Endothelial cell of umbilical vein (primary cell): ENCODE results near the gene NEDD4L.

Experiments
- EZH2 ChIP-seq: IDR thresholded peaks from 2 replicates; pipeline ENCODE4 v1.6.1; 2012; ENCODE audit warnings: borderline replicate concordance, low read depth, mild to moderate bottlenecking, moderate library complexity, low read length, inconsistent platforms; ENCODE audit not compliant: severe bottlenecking
- JUN ChIP-seq: IDR thresholded peaks from 2 replicates; pipeline ENCODE4 v1.6.1; 2011; ENCODE audit warnings: borderline replicate concordance, low read depth; ENCODE audit not compliant: insufficient read length, insufficient read depth
- MYC ChIP-seq: IDR thresholded peaks from one replicate; pipeline ENCODE4 v1.6.1; 2011; ENCODE audit warnings: mild to moderate bottlenecking, low read depth, low read length
- POLR2A ChIP-seq: IDR thresholded peaks from 2 replicates; pipeline ENCODE4 v1.6.1; 2012; ENCODE audit warnings: low read depth, mild to moderate bottlenecking, control low read depth, low read length
- POLR2AphosphoS5 ChIP-seq: IDR thresholded peaks from 2 replicates; pipeline ENCODE4 v1.6.1; 2012; ENCODE audit warnings: low read depth, mild to moderate bottlenecking, control low read depth, low read length, moderate library complexity; ENCODE audit not compliant: insufficient read depth
- TF ChIP-seq, protein P1 (sequence below), 2 donors: IDR thresholded peaks; 1 replicate in 1 of 2; 2 replicates in 1 of 2; pipeline ENCODE4 v1.5.1; 2011; ENCODE audit warnings: low read length in 2 of 2, mild to moderate bottlenecking in 2 of 2, moderate library complexity in 2 of 2, control low read depth in 1 of 2, inconsistent platforms in 1 of 2, low read depth in 1 of 2; ENCODE audit not compliant: insufficient read depth in 1 of 2; ENCODE audit errors: extremely low read depth in 1 of 2

DNA sequence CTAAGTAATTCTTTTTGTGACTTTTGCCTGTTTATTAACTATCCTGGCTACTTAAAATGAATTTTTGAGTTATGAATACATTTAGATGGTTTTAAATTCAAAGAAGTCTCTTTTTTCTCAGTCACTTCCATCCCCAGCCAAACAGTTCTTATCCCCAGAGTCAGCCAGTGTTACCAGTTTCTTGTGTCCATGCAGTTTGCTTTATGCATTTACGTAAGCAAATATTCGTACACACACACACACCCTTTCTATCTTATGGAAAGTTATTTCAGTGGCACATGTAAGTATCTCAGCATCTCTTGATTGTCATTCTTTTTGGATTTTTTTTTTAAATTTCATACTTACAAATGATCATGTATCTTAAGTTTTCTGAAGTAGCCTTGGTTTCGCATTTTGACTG is 113.2 kb downstream of the NEDD4L start:
- TF ChIP-seq, protein P1, sequence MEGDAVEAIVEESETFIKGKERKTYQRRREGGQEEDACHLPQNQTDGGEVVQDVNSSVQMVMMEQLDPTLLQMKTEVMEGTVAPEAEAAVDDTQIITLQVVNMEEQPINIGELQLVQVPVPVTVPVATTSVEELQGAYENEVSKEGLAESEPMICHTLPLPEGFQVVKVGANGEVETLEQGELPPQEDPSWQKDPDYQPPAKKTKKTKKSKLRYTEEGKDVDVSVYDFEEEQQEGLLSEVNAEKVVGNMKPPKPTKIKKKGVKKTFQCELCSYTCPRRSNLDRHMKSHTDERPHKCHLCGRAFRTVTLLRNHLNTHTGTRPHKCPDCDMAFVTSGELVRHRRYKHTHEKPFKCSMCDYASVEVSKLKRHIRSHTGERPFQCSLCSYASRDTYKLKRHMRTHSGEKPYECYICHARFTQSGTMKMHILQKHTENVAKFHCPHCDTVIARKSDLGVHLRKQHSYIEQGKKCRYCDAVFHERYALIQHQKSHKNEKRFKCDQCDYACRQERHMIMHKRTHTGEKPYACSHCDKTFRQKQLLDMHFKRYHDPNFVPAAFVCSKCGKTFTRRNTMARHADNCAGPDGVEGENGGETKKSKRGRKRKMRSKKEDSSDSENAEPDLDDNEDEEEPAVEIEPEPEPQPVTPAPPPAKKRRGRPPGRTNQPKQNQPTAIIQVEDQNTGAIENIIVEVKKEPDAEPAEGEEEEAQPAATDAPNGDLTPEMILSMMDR (IDR thresholded peaks at IDR 0.05; ENCODE audit: extremely low read depth in 1 of 2, insufficient read depth in 1 of 2, low read depth in 1 of 2, low read length in 2 of 2), result no peak
- TF ChIP-seq EZH2 (no peak), MYC (no peak), JUN (no peak), POLR2AphosphoS5 (no peak), POLR2A (no peak)
